Activated naive CD8-positive, alpha-beta T cell treated with anti-CD3 and anti-CD28 coated beads, Interleukin-2, amount 50 U/mL, for 16 hours (primary cell): ENCODE data around the gene KMT2C.

Experiments
- DNase-seq: peaks from one replicate; pipeline ENCODE4 v3.0.0-alpha.2; 2020; ENCODE audit warnings: low read depth, low spot score

KMT2C gene

DNA sequence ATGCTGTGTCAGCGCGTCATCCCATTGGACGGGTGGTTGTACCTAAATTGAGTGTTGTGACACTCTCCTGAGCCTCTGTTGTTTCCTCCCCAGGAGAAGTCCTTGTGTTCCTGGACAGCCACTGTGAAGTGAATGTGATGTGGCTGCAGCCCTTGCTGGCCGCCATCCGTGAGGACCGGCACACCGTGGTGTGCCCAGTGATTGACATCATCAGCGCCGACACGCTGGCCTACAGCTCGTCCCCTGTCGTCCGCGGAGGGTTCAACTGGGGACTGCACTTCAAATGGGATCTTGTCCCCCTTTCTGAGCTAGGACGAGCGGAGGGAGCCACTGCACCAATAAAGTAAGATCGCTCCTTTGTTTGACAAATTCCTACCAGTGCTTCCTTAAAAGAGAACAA lies 327.9 kb downstream of the KMT2C start:
- no peak for DNase-seq

DNA sequence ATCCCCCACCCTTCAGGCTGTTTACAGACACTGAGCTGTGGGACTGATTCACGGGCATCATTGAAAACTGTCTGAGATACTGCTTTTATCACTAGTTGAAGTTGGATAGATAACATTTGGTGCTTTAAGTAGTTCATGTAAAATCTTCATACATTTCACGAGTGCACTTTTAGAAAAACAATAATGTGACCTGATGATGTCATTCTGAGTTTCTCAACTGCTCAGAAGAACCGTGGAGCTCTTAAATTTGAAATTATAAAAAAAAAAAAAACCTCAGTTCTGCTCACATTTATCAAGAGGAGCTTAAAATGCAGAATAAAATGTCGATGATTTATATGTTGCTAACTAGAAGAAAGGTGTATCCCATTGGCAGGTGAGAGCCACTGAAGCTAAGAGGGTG lies 328.8 kb downstream of the KMT2C start:
- no peak for DNase-seq

DNA sequence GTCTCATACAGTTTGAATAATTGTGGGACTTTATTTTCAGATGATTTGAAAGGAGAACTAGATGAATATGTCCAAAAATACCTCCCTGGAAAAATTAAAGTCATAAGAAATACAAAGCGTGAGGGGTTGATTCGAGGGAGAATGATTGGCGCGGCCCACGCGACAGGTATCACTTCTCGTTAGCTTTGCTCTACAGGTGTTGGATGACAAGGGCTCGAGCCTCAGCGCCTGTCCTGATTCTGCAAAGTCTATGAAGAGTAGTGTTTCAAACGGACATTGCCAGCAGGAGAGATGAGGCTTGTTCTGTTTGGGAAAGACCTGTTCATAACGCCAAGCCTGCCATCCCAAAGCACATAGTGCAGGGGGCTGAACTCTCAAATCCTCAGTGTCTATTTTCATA lies 330.6 kb downstream of the KMT2C start:
- no peak for DNase-seq

DNA sequence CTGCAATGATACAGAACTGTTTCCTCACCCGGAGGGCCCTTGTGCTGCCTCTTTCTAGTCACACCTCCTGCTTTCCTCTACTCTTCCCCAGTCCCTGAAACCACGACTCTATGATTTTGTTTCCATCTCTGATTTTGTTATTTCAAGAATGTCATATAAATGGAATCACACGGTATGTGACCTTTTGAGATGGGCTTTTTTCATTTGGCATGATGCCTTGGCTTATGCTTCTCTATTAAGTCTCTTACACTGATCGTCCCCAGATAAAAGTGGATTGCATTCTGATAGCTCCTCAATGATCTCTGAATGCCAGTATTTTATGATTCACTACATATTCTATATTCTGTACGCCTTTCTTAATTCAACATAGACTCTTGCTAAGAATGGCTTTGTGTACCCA lies 332.1 kb downstream of the KMT2C start:
- DNase-seq, result no peak

DNA sequence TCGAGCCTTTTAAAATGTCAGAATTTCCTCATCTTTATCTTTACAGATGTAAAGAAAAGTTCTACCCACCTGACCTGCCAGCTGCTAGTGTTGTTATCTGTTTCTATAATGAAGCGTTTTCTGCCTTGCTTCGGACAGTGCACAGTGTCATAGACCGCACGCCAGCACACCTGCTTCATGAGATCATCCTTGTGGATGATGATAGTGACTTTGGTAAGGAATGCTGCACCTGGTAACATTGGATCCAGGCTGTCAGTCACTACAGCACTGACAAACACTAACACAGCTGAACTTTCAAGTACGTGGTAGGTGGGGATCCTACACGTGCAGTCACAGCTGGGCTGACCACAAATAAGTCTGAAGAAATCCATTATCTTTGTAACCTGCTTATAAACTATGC lies 332.7 kb downstream of the KMT2C start:
- no peak for DNase-seq

DNA sequence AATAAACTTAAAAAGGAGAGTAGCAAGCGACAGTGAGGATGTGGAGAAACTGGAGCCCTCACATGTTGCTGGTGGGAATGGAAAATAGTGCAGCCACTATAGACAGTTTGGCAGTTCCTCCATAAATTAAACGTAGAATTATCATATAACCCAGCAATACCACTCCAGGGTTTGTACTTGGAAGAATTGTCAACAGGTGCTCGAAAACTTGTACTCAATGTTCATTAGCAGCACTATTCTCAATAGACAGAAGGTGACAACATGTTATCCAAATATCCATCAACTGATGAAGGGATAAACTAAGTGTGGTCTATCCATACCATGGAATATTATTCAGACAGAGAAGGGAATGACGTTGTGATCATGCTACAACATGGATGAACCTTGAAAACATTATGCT lies 338.5 kb downstream of the KMT2C start:
- no peak for DNase-seq

DNA sequence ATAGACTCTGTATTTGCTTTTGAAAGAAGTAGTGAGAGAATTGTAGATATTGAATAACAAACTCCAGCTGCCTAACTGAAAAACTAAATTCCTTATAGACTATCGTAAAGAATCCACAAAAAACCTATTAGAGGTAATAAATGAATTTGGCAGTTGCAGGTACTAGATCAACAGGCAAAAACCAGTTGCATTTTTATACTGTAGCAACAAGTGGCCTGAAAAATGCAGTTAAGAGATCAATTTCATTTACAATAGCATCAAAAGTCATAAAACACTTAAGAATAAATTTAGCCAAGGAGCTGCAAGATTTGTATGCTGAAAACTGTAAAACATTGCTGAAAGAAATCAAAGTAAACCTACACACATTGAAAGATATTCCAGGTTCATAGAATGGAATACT lies 340.0 kb downstream of the KMT2C start:
- DNase-seq, result no peak

DNA sequence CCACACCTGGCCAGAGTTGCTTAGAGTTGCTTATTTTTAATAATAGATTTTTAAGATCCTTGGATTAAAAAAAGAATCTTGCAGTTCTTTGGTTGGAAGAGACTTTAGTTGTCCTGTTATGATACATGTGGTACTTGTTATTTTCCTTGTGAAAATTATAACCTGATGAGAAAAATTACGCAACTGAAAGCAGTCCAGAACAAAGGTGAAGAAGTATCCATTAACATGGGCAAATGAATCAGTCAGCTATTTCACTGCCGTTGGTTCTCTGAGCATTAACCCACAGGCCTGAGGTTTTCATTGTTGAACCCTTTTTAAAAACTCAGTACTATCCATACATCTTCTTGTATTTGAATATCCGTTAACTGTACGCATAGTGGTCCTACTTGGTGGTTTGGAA lies 342.1 kb downstream of the KMT2C start:
- DNase-seq, result no peak

DNA sequence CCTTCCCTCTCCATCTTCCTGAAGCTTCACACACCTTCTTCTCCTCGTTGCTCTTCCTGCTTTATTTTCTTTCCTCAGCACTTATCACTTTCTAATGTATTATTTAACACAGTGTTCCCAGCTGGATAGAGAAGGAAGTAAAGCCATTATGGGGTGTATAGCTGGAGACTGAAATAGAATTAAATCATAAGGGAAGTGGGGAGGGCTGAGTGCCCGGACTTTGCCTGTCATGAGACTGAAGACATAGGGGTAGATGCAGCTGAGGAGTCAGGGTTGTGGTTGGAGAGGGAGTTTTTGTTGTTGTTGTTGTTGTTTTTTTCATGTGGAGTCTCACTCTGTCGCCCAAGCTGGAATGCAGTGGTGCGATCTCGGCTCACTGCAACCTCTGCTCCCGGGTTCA lies 345.1 kb downstream of the KMT2C start:
- no peak for DNase-seq

DNA sequence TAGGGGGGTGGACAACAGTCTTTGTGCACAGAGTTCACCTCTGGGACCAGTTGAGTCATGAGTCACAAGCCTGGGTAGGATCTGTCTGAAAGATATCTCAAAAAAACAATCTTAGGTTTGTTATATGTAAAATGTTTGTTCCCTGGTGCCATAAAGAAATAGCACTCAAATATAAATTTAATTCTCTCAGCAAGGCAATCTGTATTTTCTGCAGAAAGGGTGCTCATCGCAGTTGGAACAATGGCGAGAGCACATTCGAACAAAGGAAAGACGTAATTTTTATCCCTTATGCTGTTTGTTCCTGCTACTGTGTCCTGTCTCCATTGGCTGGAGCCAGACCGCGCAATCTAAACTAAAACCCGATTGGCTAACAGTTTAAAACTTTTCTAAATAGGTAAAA lies 346.6 kb downstream of the KMT2C start:
- DNase-seq, result no peak

DNA sequence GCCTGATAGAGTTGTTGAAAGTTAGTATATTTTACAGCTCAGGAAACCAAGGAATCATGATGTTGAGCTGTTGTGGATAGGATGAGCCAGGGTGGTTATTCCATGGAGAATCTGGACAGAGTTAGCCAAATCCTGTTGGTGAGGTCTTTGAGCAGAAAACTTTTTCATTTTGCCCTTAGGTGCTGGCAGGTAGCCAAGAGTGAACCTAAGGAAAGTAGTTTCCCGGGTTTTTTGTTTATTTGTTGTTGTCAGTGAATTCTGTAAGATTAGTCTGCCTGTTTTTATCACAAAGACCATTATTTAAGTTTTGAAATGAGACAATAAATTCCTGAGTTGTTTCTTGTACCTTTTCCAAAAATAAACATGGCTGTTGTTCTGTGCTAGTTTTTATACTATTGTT lies 349.3 kb downstream of the KMT2C start:
- DNase-seq, result no peak

DNA sequence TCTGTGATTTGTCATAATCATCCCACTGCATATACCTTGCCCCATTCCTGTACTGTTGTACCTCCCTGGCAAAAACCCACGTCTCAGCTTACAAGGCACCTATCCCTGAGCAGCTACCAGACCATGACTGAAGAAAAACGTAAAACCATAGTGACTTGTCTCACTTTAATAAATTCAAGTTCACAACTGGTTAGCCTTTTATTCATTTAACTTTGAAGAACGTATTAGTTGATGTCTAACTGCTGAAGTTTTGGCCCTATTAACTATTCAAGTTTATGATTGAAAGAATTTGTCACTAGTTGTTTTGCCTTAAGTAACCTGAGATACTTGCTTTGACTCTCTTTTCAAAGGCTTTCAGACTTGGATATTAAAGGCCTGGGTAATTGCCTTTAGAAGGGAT lies 350.7 kb downstream of the KMT2C start:
- no peak for DNase-seq
